GM19023 (cell line): ENCODE measurements around the gene OR5H2.
"Not testable (repeated sequence)": the region's sequence is repeated elsewhere in the genome, so short reads cannot be mapped to it uniquely, and the experiment has no call there.

Source experiments
- ATAC-seq: cut with Tn5 transposase; IDR thresholded peaks from one replicate; pipeline ENCODE4 v1.9.1; 2021; ENCODE audit warnings: mild to moderate bottlenecking, moderate library complexity; ENCODE audit not compliant: unreplicated experiment

OR5H2 gene

GRCh38 chr3:98282205-98282604 is at the start of gene OR5H2:
Gene OR5H2, plus strand, starts transcription at chr3:98282505. Its CDS starts 398 bp downstream, at chr3:98282903.
- ATAC-seq, result no peak

DNA sequence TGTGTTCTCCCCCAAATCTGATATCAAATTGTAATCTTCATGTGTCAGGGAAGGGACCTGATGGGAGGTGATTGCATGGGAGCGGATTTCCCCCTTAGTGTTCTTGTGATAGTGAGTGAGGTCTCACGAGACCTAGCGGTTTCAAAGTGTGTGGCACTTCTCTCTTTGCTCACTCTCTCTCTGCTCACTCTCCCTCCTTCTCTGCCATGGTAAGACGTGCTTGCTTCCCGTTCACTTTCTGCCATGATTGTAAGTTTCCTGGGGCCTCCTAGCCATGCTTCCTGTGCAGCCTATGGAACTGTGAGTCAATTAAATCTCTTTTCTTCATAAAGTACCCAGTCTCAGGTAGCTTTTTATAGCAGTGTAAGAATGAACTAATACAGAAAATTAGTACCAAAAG is 48.8 kb upstream of the OR5H2 start:
- ATAC-seq, result no peak

DNA sequence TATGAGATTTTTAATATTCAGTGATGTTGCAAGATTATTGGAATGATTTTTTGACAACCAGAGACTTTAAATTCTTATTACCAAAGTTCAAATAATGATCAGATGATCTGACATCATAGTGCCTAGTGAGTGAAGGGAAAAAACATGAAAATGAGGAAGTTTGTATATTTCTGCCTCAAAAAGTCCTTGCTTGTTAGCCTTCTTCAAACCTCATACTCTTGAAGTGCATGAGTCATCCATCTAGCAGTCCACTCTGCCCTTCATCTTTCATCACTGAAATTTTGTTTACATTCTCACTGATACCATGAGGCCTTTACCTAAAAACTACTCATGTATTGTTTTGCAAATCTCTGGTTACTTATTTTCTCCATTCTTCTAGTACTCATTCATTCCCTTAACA is 42.2 kb upstream of the OR5H2 start:
- no peak for ATAC-seq

DNA sequence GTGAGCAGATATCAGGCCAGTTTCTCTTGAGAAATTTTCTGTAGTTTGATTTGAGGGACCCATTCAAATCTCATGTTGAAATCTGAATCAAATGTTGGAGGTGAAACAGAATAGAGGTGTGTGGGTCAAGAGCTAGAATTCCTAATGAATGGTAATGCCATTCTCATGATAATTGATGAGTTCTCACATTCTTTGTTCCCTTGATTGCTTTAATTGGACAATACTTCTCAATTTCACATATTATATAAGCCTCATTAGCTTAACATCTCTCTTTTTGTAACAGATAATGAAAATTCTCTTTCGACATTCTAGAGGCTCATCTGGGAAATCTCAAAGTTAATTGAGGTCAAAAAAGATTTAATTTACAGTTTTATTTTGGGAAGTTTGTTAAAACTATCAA is 40.1 kb upstream of the OR5H2 start:
- ATAC-seq, result no peak

DNA sequence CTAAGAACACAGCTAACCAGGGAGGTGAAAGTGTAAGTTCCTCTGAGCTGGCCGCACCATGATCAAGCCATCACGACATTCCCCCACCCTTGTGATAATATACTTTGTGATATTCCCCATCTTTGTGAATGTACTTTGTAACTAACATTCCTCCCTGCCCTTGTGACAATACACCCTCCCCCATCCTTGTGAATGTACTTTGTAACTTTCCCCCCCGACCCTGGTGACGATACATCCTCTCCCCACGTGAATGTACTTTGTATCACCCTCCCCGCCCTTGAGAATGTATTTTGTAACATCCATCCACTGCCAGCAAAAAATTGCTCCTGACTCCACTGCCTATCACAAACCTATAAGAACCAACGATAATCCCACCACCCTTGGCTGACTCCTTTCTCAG is 38.5 kb upstream of the OR5H2 start:
- ATAC-seq, result no peak

DNA sequence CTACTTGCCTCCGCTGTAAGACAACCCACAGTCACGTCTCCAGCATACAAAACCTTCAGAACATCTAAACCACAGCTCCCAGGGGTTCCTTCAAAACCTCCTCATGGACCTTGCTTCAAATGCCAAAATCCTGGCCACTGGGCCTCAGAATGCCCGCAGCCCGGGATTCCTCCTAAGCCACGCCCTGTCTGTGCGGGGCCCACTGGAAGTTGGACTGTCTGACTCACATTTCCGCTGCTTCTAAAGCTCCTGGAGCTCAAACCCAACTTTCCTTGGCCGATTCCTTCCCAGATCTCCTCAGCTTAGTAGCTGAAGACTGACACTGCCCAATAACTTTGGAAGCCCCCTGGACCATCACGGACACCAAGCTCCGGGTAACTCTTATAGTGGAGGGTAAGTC is 36.2 kb upstream of the OR5H2 start:
- ATAC-seq, result no peak

DNA sequence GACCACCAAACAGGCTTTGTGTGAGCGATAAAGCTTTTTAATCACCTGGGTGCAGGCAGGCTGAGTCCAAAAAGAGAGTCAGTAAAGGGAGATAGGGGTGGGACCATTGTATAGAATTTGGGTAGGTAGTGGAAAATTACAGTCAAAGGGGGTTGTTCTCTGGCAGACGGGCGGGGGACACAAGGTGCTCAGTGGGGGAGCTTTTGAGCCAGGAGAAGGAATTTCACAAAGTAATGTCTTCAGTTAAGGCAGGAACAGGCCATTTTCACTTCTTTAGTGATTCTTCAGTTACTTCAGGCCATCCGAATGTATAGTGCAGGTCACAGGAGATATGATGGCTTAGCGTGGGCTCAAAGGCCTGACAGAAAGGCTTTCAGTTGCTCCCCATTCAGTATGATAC is 26.3 kb upstream of the OR5H2 start:
- not testable (repeated sequence) for ATAC-seq

GRCh38 chr3:98259707-98260106 is 22.6 kb upstream of the OR5H2 start:
- peak; percentile 79 for ATAC-seq

GRCh38 chr3:98262046-98262445 is 20.3 kb upstream of the OR5H2 start:
- no peak for ATAC-seq

DNA sequence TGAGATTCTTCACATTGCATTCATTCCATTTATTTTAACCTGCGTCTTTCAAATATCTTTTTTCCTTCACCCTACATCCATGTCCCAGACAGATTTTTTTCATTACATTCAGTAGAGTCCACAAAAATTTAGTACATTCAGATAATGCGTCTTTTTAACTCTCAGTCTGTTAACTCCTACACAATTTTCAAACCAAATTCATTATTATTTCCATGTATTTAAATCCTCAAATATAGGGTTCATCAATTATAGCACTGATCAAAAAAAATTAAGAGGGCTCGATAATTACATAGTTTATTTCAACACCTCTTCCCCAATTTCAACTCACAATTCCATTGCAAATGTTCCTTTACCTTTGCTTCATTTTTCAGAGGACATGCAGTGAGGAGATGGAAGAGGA is 18.4 kb upstream of the OR5H2 start, which contains the start of gene OR5H6:
Gene OR5H6, plus strand, starts transcription at position 301 of the 400 bp plus-strand sequence. Its CDS starts 89 bp downstream, at position 390.
- ATAC-seq, result no peak

DNA sequence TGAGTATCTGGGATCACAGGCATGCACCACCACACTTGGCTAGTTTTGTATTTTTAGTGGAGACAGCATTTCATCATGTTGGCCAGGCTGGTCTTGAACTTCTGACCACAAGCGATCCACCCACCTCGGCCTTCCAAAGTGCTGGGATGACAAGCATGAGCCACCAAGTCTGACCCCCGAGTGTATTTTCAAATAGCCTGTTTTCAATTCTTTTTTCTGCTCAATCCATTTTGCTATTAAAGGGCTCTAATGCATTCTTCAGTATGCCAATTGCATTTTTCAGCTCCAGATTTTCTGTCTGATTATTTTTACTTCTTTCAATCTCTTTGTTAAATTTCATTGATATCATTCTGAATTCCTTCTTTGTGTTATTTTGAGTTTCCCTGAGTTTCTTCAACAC is 12.5 kb upstream of the OR5H2 start:
- ATAC-seq, result no peak

DNA sequence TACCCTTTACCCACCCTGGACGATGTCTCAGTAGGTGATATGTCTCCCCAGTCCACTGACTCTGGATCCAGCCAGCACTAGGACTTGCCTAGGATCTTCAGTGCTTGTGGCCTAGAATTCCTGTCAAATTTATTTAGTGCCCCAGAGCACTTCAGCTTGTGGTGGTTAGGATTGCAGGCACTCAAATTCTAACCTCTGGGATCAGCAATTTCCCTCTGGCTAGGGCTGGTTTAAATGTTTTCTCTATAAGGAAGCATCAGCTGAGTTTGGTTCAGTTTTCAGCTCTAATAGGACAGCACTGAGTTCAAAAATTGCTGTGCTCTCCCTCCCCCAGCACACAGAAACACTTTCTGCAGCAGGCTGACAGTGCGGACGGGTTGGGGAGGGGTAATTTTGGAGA is 10.2 kb upstream of the OR5H2 start:
- ATAC-seq, result no peak

DNA sequence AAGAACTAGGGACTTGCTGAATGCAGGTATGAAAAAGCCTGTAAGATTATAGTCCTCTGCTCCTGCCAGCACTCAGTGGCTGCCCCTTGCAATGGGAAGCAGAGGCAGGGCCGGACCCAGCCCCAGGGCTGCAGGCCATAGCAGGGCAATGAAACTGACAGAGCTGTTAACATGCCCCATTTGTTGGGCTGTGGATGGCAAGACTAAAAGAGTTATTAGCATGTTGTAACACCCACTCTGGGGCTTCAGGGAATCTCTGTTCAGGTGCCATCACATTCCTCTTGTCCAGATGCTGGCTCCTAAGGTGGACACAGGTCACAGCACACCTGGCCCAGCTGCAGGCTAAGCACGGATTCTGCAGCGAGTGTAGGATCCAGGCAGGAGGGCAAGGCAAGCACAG is 7.4 kb upstream of the OR5H2 start:
- no peak for ATAC-seq

GRCh38 chr3:98290916-98291315 is 8.6 kb downstream of the OR5H2 start:
- no peak for ATAC-seq

GRCh38 chr3:98291332-98291957 is 9.1 kb downstream of the OR5H2 start:
- no peak for ATAC-seq

- ATAC-seq, result no peak
Measured at GRCh38 chr3:98322101-98322500, 39.8 kb downstream of the OR5H2 start.

GRCh38 chr3:98322686-98323085 is 40.4 kb downstream of the OR5H2 start:
- ATAC-seq, result no peak

DNA sequence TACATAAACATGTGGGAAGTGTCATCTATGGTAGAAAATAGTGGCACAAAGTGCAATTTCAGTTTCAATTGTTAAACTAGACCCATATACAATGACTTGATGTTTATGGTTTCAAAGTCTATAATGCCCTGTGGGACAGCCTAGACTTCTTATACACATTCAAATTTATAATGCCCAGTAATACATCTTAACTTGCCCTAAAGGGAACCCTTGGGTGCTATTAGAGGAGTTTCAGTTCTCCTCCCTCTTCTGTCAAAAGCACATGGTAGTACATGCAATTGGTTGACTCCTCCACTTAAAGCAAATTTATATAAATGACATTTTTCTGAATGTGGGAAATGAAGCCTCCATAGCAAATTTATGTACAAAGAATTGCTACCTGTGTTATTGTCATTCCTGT is 41.1 kb downstream of the OR5H2 start:
- ATAC-seq, result no peak

- ATAC-seq, result no peak
Measured at GRCh38 chr3:98325055-98325454, 42.8 kb downstream of the OR5H2 start.

DNA sequence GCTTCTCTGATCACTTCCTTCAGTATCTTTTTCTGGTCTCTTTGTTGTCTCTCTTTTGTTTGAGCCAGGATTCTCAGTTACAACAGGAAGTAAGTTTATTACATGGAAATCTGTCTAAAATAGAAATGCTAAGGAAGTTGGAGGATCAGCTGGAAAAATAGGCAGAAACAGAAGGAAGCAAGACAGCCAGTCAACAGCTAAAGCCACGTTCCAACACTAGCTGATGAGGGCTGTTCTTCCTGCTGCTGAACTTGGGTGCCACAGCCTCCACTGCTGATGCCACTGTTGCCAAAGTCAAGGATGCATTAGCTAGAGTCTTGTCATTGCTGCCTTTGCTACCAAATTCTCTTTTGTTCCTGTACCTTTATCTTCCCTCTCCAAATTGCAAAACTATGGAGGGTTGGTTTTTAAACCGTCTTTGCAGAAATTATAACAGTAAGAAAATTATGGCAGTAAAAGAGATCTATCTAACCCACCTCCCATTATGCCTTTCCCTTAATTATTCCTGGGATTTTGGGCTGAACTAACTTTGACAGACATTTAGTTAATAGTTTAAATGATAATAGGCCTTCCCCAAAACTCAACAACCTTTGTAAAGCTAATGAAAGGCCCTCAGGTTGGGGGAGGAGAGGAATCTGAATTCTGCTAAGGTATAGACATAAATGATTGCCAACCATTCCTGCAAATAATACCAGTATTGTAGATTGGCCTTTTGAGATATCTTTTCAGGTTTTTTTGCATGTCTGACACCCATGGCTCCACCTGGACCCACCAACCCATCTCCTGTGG is 44.0 kb downstream of the OR5H2 start:
- ATAC-seq, result no peak

- ATAC-seq, result peak; percentile 59
Measured at GRCh38 chr3:98326945-98327344, 44.6 kb downstream of the OR5H2 start.

DNA sequence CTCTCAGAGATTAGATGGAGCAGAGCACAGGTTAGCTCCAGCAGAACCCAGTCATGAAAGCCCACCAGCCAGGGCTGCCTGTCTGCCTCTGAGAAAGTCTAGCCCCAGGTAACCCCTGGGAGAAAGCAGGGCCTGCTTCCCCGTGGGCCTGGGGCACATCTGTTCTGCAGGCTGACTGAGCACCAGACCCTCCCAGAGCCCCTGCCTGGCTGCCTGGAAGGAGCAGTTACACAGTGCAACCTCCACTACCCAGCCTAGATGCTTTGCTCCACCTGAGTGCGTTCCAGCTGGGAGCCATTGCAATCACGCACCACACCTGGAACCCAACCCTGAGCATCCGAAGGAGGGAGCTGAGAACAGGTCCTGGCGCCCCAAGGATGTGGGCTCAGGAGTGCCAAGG is 46.6 kb downstream of the OR5H2 start:
- ATAC-seq, result no peak
